ACC112 (cell line): ENCODE measurements around the gene P3H3.
"Not testable (repeated sequence)": the region's sequence is repeated elsewhere in the genome, so short reads cannot be mapped to it uniquely, and the experiment has no call there.

ENCODE experiments used
- H2AFZ ChIP-seq: fragments of 200-600 bp; sonication (generic); one replicate; pipeline ENCODE4 v1.6.0; 2017; ENCODE audit warnings: antibody characterized with exemption, low read length; ENCODE audit not compliant: unreplicated experiment
- H3K27ac ChIP-seq: fragments of 200-600 bp; sonication (generic); 2 replicates; pipeline ENCODE4 v1.5.1; 2014; ENCODE audit warnings: low read depth, mild to moderate bottlenecking, antibody characterized with exemption, low read length, moderate library complexity
- H3K27me3 ChIP-seq: fragments of 200-600 bp; sonication (generic); 2 replicates; pipeline ENCODE4 v1.6.1; 2014; ENCODE audit warnings: mild to moderate bottlenecking, antibody characterized with exemption, low read length, moderate library complexity, mixed read lengths; ENCODE audit not compliant: insufficient read depth
- H3K36me3 ChIP-seq: fragments of 200-600 bp; sonication (generic); 2 replicates; pipeline ENCODE4 v1.6.1; 2016; ENCODE audit warnings: mild to moderate bottlenecking, antibody characterized with exemption, low read length, moderate library complexity, mixed read lengths; ENCODE audit not compliant: insufficient read depth
- H3K4me1 ChIP-seq: fragments of 200-600 bp; sonication (generic); one replicate; pipeline ENCODE4 v1.6.1; 2016; ENCODE audit warnings: low read length, mixed read lengths; ENCODE audit not compliant: insufficient read depth, unreplicated experiment, control insufficient read depth
- H3K4me3 ChIP-seq: fragments of 200-600 bp; sonication (generic); 2 replicates; pipeline ENCODE4 v1.5.1; 2014; ENCODE audit warnings: mild to moderate bottlenecking, low read depth, low read length
- H3K79me2 ChIP-seq: fragments of 200-600 bp; sonication (generic); one replicate; pipeline ENCODE4 v1.6.0; 2016; ENCODE audit warnings: low read length; ENCODE audit not compliant: control insufficient read depth, unreplicated experiment, insufficient read depth

The P3H3 gene

GRCh38 chr12:6868211-6869048 lies 40.2 kb downstream of the P3H3 start:
- Histone ChIP-seq H2AFZ (no peak overlapping the region), H3K36me3 (peaks cover 12% of the 10 kb centered on the region; the same call in 1 of the 2 replicates), H3K27ac (peak overlapping the region; percentile 83), H3K27me3 (no peaks in the 10 kb centered on the region), H3K4me1 (peaks cover 38% of the 10 kb centered on the region), H3K4me3 (peak overlapping the region; percentile 89), H3K79me2 (peaks cover 31% of the 10 kb centered on the region)

DNA sequence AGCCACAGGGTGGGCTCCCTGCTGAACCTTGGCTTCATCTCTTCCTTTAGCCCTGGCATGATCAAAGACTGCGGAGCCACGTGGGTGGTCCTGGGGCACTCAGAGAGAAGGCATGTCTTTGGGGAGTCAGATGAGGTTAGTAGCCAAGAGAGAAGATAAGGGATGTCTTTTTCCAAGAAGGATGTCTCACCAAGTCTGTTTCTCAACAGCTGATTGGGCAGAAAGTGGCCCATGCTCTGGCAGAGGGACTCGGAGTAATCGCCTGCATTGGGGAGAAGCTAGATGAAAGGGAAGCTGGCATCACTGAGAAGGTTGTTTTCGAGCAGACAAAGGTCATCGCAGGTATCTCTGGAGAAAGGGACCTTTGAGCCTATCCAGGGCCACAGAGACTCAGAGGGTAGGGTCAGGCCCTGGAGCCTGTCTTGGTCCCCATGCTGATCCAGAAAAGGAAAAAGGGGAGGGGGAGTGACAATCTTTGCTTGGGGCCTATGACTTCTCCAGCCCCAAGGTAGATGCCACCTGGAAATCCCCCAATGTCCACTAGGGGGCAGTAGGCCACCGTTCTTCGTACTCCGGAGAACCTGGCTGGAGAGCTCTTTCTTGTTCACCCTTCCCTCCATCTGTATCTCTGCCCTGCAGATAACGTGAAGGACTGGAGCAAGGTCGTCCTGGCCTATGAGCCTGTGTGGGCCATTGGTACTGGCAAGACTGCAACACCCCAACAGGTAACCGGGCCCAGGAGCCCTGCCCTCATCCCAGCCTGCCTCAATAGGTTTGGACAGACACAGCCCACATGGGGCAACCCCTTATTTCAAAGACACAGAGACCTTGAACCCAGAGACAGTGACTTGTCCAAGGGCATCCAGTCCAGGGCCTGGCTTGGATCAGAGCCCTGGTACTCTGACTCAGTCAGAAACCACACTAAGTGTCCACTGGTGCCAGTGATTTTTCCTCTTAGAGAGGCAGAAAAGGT lies 41.1 kb downstream of the P3H3 start:
- peak overlapping the region; percentile 89 for H3K4me3 ChIP-seq
- peaks cover 38% of the 10 kb centered on the region for H3K4me1 ChIP-seq
- H3K27me3 ChIP-seq, result no peaks in the 10 kb centered on the region
- H3K27ac ChIP-seq, result peak overlapping the region; percentile 83
- no peak overlapping the region for H2AFZ ChIP-seq
- peaks cover 31% of the 10 kb centered on the region for H3K79me2 ChIP-seq
- H3K36me3 ChIP-seq, result peaks cover 12% of the 10 kb centered on the region; the same call in 1 of the 2 replicates

DNA sequence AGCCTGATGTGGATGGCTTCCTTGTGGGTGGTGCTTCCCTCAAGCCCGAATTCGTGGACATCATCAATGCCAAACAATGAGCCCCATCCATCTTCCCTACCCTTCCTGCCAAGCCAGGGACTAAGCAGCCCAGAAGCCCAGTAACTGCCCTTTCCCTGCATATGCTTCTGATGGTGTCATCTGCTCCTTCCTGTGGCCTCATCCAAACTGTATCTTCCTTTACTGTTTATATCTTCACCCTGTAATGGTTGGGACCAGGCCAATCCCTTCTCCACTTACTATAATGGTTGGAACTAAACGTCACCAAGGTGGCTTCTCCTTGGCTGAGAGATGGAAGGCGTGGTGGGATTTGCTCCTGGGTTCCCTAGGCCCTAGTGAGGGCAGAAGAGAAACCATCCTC lies 42.1 kb downstream of the P3H3 start:
- H3K4me3 ChIP-seq, H2AFZ ChIP-seq, H3K27me3 ChIP-seq: not testable (repeated sequence)
- Histone ChIP-seq H3K27ac (peak overlapping the region; percentile 46), H3K36me3 (peaks cover 12% of the 10 kb centered on the region; the same call in 1 of the 2 replicates), H3K4me1 (peaks cover 38% of the 10 kb centered on the region), H3K79me2 (peaks cover 31% of the 10 kb centered on the region)

GRCh38 chr12:6871052-6871957 lies 43.1 kb downstream of the P3H3 start:
- Histone ChIP-seq H3K27ac (peak overlapping the region; percentile 30), H3K36me3 (peaks cover 12% of the 10 kb centered on the region; the same call in 1 of the 2 replicates), H3K27me3 (no peaks in the 10 kb centered on the region), H2AFZ (no peak overlapping the region), H3K4me1 (peaks cover 38% of the 10 kb centered on the region), H3K79me2 (peaks cover 31% of the 10 kb centered on the region), H3K4me3 (peak overlapping the region; percentile 77)

DNA sequence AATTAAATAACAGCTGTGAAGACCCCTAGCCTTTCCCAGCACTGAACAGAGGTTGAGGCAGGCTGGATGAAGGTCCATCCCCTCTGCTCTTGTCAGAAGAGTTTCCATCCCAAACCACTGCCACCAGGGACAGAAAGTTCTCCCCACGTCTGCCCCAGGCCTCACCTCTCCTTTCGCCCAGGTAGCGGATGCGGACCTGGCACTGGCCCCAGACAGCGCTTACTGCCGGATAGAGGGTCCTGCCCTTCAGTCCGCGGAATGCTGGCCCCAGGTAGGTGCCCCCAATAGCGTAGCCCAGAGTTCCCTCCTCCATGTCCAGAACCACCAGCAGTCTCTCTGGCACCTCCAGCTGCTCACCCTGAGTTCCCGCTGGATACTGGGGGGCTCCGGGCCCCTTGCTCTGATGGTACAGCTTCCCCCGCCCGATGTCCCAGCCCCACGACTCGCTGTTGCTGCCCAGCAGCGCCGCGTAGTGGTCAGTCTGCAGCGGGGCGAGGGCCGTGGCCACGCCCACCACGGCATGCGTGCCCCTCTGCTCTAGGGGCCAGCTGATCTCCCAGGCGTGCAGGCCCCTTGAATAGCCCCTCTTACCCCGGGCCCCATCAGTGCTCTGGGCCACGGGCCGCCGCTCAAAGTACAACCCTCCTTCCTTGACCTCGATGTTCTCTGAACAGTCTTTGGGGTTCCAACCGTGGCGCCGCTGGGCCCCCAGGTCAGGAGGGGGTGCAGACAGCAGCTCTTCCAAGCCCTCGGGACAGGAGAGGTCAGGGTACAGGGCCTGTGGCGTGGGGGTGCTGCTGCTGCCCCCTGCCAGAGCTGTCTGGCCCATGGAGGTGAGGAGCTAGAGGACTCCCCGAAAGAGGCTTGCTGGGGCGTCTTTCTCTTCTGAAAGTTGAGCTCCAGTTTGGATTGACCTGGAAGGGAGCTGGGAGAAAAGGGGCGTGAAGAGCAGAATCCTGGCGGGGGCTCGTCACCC lies 44.2 kb downstream of the P3H3 start:
- Histone ChIP-seq H3K4me1 (peaks cover 30% of the 10 kb centered on the region), H3K36me3 (peaks cover 16% of the 10 kb centered on the region; the same call in 1 of the 2 replicates), H3K79me2 (peaks cover 31% of the 10 kb centered on the region), H3K27me3 (no peaks in the 10 kb centered on the region), H3K27ac (peak overlapping the region; percentile 45), H2AFZ (no peak overlapping the region), H3K4me3 (peak overlapping the region; percentile 77)

DNA sequence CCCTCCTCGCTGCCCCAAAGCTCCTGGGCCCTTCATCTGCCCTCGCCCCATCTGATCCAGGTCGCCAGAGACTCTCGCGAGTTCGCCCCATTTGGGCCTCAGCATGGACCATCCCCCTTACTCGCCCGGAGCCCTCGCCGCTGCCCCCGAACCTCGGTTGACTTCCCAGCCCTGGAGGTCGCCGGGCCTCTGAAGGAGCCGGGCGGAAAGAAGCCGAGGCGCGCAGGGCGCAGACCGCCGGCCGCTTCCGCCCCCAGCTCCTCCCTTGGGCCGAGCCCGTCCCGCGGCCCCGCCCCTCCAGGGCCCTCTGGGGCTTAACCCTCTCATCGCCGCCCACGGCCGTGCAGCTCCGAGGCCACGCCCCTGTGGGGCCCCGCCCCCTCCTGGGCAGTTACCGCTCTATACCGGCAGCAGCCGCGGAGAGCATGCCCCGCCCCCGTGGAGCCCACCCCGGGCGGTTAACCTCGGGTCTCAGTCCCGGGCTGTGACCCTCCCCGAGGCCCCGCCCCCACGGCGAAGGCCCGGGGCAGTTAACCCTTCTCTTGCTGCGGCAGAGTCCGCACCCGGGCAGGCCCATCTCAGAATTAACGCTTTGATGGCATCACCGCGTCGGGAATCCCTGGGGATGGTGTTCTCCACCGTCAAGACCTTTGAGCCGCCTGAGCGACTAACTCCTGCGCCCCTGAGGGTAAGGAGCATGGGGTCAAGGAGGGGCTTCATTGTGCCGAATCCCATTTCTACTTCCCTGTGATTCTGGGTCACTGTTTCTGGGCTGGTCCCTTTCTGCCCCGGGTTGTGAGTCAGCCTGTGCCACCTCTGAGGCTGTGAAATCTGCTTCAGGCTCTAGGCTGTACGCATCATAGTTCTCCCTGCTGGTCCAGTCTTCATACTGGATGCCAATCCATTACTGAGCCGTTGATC lies 45.1 kb downstream of the P3H3 start, which contains the start of gene SPSB2:
Gene SPSB2 (minus strand): TSS at position 210 of the 921 bp plus-strand sequence. CDS start 402 bp downstream, outside the sequence.
- no peak within 1 kb of the TSS for H2AFZ ChIP-seq
- H3K4me1 ChIP-seq, result peaks cover 30% of the 10 kb centered on the region

GRCh38 chr12:6874015-6874368 lies 45.8 kb downstream of the P3H3 start:
- H3K27me3 ChIP-seq, H2AFZ ChIP-seq: not testable (repeated sequence)
- Histone ChIP-seq H3K27ac (peak overlapping the region; percentile 50), H3K4me1 (peaks cover 29% of the 10 kb centered on the region), H3K4me3 (peak overlapping the region; percentile 77), H3K36me3 (peaks cover 12% of the 10 kb centered on the region; the same call in 1 of the 2 replicates), H3K79me2 (peaks cover 15% of the 10 kb centered on the region)

More for the DNA sequence above, 45.1 kb downstream of the P3H3 start, which contains the start of gene SPSB2:
- H3K79me2 ChIP-seq, result peaks cover 21% of the 10 kb centered on the region
- H3K4me3 ChIP-seq, result peak within 1 kb of the TSS; percentile 77
- H3K27me3 ChIP-seq, result no peaks in the 10 kb centered on the region
- peak within 1 kb of the TSS; percentile 50 for H3K27ac ChIP-seq
- peaks cover 14% of the 10 kb centered on the region; the same call in 1 of the 2 replicates for H3K36me3 ChIP-seq

- not testable (repeated sequence) for H3K36me3 ChIP-seq, H3K27me3 ChIP-seq, H3K4me3 ChIP-seq, H3K4me1 ChIP-seq, H2AFZ ChIP-seq, H3K79me2 ChIP-seq, H3K27ac ChIP-seq
Measured at GRCh38 chr12:6879824-6880223, 51.6 kb downstream of the P3H3 start.
